GM21367 (cell line): ENCODE results near the gene GALNTL6.

Experiments
- ATAC-seq: cut with Tn5 transposase; IDR thresholded peaks from one replicate; pipeline ENCODE4 v1.9.1; 2021; ENCODE audit not compliant: unreplicated experiment

GALNTL6 gene

DNA sequence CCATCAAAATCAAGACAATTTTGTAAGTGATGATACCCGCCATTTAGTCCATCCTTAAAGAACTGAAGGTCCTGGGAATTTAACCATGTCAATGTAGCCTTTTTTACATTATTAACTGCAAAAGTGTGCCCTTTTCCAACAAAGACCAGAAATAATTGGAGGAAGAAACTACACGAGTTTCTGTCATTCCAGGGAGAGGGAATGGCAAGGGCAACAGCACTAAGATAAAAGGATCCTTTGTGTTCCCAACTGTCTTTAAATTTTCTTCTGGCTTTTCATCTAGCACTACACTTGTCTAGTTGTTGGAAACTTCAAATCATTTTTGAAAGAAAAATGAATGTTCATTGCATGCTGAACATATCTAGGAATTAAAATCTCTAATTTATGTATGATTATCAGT is 286.2 kb downstream of the GALNTL6 start:
- ATAC-seq = no peak

DNA sequence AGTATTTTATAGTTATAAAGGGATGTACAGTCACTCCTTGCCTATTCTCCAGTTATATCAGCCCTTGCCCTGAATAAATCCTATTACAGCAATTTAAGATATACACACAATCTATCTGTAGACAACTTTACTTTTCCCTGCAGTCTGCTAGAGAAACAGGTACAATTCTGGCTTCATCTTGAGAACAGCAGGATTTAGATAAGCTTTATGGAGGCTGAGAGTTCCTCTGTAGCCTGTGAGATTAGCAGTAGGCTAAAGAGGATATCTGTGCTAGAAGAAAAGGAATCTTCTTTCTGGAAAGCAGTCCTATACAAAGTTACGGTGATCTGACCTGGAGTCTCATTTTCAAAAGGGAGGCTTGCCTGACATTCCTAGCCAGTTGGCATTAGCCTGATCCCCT is 290.3 kb downstream of the GALNTL6 start:
- no peak for ATAC-seq

DNA sequence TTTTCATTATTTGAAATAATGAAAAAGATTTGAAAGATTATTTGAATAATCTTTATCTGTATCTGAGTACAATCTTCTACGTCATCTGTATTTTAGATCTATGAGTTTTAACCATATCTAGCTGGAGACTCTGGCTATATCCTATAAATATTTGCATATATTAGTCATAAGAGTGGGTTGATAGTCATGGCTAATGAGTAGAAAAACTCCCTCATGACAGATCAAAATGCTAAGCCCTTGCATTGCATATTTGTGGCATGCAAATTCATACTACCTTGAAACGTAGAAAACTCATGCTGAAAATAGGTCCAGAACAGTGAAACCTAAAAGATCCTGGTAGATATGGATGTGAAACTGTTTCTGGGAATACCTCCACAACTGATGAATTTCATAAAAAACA is 291.3 kb downstream of the GALNTL6 start:
- no peak for ATAC-seq

DNA sequence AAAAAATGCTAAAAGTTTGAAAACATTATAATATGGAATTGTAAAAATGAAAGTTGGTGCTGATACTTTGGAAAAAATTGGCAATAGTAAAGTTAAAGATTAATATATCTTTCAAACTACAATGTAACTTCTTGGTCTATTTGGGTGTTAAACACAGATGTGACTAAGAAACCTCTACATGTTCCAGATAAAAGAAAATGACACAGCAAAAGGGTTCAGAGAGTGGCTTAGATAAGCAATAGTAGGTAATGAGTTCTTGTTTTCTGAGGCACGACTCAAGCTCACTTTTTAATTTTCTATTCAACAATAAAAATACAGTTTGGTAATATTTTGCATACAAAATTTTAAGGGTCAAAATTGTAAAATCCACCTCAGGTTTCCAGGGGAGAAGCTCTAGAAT is 292.7 kb downstream of the GALNTL6 start:
- ATAC-seq = no peak

DNA sequence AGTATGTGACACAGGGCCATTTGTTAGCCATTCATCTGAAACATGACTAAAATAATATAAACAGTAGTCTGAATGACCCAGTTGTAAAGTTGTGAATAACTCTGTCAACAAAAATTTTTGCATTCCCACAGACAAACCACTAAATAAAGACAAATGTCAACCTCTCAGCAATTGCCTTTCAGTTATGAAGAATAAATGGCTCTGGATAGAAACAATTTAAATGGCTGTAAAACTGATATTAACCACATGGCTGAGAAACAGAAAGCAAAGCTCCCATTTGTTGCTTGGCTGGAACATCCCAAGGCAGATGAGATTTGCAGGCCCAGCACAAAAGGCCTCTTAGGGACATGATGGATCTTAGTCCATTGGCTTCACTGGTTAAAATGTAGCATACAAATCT is 296.3 kb downstream of the GALNTL6 start:
- no peak for ATAC-seq

DNA sequence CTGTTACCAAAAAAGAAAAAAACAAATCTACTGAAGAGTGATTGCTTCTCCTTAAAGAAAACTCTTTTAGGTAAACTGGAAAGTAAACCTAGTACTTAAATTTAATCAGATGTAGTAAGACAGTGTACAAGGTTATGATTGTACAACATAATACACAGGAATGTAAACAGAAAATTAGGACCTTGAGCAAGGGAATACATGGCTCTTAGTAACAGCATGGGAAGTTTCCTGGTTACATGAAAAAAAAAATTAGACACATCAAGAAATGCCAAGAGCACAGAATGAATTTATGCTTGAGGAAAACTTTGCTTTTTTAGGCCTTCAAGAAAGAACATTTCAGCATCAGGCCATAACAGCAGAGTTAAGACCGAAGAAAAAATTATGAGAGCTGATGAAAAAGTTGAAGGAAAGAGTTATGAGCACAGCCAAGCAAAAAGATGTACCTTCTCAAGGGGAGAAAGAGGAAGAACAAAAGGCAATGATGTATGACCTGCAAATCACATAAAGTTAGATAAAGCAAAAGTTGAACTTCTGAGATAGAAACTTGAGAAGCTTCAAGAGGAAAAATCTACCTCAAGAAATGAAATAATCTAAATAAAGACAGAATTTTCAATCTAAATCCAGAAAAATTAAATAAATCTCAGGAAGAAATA is 311.6 kb downstream of the GALNTL6 start:
- no peak for ATAC-seq

DNA sequence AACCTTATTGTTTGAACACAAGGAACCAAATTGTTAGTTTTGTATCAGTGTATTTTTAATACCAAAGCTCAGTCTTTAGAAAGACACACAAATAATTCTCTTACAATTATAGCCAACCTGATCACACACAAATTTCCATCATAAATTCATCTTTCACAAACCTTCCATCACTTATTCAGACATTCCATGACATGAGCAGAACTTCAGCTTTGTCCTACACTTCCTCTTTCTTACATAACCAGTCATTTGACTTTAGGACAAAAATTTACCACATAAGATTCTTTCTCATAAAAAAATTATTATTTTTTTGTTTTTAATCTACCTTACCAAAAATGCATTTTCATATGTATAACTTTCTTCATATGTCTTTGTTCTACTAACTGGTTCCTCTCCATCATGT is 312.2 kb downstream of the GALNTL6 start:
- ATAC-seq = no peak

DNA sequence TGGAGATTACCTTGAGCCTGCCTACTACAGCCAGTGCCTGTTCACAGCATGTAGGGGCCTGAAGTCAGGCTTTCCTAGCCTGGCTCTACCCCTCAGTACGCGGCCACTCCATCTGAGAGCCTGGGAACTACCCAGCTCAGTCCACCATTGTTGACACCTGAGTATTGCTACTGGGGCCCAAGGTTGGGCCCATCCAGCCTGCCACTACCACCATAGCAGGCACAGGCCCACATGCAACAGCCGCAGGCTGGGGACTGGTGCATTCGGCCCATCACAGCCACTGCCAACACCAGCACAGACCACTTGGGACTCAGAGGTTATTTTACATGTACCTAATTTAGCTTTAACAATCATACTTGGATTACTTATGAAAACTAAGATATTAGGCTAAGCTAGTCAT is 314.0 kb downstream of the GALNTL6 start:
- no peak for ATAC-seq

DNA sequence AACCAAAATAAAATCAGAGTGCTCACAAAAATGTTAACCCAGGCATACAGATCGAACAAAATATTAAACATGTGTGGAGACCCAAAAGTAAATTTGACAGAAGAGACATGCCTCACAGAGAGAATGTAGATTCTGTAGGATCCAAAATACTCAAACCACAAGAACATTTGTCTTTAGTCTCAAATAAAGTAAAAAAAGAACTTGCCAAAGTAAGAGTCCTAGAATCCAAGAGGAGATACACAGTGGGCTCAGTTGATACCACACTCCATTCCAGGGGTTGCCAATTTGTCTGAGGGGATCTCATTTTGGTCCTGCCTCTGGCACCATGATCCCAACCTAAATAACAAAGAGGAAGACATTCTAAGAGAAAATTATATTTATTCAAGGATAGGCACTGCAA is 316.4 kb downstream of the GALNTL6 start:
- no peak for ATAC-seq

DNA sequence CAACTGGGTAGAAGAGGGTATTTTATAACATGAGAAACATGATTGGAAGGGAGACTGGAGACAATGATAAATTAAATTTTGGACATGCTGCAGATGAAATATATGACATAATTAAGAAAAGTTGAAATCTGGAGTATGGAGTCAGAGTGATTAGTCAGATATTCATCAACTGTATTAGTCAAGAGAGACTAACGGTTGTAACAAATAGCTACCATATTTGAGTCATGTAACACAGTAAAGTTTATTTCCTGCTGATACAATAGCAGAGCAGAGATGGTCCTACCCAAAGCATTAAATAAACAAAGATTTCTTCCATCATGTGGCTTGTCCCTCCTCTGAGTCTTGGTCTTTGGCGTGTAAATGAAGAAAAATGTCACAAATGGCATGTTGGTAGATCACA is 321.3 kb downstream of the GALNTL6 start:
- no peak for ATAC-seq

DNA sequence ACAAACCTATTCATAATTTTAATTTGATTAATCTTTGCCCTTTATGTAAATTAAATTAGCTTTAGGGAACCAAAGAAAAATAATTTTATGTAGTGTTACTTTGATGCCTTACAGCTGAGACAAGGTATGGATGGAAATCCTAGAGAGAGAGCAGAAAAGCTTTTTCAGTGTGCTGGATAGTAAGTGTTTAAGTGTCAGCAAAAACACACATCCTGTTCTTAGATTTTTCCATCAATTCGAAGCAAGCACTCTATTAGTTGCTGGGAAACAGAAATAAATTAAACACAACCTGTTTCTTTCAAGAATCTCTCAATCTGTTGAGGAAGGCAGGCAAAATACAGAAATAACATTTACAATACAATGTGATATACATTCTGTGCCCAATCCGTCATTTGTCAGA is 327.8 kb downstream of the GALNTL6 start:
- ATAC-seq = no peak

DNA sequence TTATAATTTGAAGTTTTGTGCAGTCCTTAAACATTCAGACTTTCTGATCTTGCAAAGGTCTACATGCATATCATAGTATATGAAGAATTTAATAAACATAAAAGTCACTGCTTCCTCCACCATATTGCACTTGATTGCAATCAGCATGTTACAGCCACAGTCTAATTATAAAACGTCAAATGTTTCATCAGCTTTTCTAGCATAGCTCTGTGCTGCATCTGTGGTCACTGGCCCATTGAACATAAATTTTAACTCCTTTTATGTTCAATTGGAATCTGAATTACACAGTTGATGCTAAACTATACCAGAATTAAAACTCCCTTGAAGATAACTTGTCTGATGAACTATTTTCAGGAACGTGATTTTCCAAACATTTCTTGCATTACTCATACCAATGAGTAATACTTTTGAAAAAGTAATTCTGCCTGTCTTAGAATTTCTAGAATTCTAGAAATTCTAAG is 329.1 kb downstream of the GALNTL6 start:
- no peak for ATAC-seq

DNA sequence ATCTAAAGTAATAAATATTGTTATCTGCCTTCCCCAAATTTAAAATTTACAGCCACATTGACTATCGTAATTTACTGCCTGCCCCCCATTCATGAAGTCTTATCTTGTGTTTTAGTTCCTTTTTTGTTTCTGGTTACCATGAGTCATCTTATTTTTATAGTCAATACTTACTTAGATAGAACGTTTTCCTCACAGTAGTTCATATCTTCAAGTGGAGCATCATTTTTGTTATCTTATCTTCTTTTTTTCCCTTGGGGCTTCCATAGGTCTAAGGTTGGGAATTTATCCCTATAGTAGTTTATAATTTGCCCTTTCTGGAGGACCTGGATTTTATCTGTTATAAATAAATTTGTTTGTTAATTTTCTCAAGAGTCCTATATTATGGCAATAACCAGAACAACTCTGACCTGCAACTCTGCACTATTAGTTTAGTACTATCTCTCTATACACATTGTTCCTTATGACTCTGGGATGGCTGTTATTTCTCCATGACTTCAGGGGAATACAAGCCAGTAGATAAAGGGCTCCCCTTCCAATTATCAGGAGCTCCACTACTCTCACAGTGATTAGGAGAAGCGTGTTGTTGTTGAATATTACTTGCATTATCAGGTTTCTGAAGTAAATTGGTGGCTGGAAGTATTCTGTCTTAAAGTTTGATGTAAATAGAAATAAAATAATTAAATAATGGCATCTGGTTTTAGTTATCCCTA is 330.6 kb downstream of the GALNTL6 start:
- no peak for ATAC-seq

DNA sequence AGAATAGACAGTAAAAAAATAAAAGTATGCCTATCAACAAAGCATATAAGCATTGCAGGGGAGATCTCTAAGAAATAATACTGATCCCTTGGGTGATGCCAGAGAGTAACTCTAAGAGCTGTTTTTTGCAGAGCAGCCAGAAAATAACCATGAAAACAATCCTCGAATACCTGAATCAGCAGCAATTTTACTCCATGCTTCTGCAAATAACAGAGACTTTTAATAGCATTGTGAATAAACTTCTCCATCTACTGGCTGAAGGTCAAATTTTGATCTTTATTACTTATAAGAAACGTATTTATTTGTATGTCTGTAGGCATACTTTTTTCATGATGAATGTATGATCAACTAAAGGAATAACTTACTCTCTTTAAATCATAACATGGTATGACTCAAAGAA is 334.5 kb downstream of the GALNTL6 start:
- ATAC-seq = no peak

DNA sequence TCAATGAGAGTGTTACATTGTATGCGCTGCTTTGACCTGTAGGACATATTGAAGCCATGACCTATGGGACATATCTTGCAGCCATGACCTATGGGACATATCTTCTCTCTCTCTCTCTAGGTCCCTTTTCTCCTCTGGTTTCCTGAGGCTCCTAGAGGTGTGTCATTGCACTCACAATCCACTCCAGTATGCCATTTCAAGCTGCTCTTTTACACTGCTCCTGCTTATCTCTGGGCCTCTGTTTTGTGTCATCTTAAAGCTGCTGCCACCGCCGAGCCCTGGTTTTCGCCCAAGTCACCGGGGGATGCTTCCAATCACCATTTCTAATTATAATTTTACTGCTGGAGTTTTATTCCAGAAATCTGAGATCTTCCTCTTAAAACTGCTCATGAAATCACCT is 336.1 kb downstream of the GALNTL6 start:
- ATAC-seq = no peak

DNA sequence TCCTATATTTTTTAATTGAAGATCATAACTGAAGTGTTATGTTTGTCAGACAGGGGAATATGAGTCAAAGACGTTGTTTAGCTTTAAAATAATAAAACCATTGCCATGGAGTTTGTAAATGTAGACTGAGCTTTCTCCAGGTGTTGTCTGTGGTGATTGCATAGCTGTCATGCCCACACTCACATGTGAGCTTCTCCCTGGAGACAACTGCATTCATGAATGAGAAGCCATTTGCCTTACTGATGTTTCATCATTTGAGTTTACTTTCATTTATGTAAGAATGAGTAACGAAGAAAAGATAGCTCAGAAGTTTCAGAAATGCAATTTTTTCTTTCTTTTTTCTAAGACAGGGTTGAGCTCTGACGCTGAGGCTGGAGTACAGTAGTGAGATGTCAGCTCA is 339.1 kb downstream of the GALNTL6 start:
- no peak for ATAC-seq

DNA sequence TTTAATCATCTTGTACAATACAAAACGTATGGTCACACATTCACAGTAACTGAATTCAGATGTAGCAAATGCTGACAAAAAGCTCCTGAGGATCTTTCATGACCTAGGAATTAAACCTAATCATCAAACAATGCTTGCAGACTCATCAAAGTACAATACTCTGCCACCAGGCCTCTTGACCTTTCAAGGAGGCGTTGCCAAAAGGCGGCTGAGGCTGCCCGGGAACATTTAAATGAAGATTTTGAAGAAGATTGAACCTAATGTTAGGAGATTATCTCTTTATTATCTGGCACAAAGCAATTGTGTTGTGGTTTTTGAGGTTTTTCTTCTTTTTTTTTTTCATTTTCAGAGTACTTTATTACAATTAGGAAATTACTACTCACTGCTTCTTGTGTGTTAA is 340.5 kb downstream of the GALNTL6 start:
- no peak for ATAC-seq

DNA sequence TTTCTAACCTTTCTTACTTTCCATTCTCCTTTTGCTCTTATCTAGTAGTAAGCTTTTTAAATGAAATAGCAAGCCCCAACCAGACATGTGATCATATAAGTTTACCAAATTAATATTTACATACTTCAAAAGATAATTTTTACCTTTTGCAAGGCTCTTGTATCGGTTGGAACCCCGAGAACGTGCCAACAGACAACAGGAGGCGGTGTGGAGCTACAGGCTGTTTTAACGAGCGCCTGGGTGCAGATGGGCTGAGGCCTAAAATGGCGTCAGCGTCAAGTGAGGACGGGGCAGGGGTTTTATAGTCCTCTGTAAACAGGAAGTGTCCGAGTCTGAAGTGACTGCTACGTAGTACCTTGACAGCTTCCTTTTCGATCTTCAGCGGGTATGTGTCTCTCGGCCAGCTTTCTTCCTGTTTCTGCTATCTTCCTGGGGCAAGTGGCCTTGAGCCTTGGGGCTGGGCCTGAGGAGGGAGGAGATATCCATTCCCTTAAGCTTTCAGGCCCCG is 342.7 kb downstream of the GALNTL6 start:
- ATAC-seq = no peak

DNA sequence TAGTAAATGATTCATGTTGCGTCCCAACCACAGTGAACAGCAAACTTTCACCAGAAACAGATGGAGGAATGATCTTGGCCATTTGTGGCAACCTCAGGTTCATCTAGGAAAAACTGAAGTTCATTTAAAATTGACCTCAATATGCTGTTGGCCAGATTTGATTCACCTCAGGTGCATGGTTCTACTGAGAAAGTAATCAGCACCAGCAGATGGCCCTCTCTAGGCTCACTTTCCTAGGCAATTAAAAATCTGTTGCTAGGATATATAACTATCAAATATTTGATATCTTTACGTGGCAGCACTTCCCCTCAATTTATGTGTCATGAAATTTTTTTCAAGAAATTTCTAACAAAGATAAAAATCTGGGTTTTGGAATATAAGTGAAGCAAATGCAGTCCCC is 344.7 kb downstream of the GALNTL6 start:
- no peak for ATAC-seq

DNA sequence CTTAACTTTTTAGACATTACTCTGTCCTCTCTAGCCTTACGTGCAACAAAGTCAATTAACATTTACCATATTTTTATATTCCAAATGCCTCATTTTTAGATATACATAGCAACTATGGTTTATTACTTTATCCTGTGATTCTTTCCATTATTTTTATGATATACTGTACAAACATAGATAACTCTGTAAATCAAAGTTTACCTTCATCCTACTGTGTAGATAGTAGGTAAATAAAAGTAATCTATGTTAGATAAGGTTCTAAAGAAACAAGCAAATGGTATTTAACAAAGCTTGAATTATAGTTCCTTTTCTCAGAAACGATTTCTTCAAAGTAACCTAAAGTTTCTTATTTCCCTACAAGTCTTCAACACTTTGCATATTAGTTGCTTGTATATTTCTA is 350.0 kb downstream of the GALNTL6 start:
- ATAC-seq = no peak

DNA sequence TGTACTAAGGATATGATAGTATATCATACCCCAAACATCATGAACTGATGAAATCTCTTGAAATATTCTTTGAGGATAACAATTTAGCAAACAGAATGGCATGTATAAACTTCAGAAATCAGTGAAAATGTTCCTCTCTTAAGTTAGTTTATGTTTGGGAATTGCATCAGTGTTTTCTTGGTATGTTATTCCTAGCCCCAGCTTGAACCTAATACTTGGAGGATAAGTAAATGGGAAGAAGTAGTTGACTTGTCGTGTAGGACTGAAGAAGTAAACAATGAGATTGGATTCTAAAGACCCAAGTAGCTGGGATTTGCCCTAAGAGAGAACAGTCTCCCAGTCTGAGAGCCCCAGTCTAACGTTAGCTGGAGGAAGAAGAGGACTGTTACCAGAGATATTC is 355.7 kb downstream of the GALNTL6 start:
- no peak for ATAC-seq

DNA sequence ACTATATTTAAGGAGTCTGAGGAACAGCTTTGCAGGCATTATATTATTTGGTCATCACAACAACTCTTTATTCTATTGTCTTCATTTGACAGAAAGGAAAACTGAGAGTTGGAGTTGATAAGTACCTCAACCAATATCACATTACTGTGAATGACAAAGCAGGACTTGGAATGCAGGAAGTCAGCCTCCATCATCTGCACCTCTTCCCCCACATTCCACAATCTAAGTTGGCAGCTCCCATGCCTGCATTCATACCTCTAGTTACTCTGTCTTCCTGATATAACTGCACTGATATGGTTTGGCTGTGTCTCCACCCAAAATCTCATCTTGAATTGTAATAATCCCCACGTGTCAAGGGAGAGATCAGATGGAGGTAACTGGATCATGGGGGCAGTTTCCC is 356.7 kb downstream of the GALNTL6 start:
- no peak for ATAC-seq

DNA sequence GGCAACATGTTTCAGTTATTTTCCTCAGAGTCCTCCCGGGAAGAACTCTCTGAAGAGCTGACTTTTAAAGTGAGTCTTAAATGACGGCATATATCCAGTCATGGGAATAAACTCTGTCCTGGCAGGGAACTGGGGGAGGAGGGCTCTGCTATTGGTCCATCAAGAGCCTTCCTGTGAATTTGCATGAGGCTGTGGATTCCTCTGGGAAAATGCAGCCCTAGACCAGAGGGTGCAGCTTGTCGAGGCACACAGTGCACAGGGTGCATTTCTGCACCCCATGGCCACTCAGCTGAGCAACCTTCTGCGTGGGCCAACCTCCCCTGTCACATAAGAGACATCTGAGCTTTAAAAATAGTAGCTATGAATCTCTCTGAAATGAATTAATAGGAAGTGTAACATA is 360.0 kb downstream of the GALNTL6 start:
- ATAC-seq = no peak
